ENCODE data around the gene VILL.

DNA sequence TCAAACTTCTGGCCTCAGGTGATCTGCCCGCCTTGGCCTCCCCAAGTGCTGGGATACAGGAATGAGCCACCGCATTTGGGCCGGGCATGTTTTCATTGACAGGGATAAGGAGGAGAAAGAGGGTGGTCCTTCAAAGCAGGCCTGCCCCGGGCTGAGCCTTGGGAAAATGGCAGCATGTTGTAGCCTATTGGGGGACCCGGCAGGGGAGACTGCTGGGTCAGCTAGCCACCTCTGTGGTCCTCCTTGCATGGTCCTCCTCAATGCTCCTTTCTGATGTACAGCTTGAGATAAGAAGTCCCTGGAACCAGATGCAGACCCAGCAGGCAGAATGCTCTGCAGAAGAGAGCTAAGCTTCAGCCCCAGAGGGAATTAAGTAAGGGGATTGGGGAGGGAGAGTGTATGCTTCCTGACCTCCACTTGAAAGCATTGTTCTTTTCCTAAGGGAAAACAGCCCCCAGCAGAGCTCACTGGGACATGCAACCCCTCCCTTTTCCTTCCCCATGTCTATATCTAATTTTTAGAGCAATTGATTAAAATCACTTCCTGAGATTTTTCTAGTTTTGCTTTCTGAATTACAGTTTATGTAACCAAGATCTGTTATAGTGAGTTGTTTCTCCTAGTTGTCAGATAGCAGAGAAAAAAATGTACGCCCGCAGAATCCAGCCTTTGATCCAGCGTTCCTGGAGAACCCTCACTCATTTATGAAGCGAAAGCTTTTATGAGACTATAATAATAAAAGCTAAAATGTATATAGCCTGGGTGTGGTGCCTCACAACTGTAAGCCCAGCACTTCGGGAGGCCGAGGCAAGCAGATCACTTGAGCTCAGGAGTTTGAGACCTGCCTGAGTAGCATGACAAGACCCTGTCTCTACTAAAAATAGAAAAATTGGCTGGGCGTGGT is 48.7 kb upstream of the VILL start:
- TF ChIP-seq, protein P1, sequence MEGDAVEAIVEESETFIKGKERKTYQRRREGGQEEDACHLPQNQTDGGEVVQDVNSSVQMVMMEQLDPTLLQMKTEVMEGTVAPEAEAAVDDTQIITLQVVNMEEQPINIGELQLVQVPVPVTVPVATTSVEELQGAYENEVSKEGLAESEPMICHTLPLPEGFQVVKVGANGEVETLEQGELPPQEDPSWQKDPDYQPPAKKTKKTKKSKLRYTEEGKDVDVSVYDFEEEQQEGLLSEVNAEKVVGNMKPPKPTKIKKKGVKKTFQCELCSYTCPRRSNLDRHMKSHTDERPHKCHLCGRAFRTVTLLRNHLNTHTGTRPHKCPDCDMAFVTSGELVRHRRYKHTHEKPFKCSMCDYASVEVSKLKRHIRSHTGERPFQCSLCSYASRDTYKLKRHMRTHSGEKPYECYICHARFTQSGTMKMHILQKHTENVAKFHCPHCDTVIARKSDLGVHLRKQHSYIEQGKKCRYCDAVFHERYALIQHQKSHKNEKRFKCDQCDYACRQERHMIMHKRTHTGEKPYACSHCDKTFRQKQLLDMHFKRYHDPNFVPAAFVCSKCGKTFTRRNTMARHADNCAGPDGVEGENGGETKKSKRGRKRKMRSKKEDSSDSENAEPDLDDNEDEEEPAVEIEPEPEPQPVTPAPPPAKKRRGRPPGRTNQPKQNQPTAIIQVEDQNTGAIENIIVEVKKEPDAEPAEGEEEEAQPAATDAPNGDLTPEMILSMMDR (conservative IDR thresholded peaks at IDR 0.05 in 1 of 2, IDR thresholded peaks at IDR 0.05 in 1 of 2; ENCODE audit: low read depth in 1 of 2, low read length in 2 of 2): no peak
- no peak for TF ChIP-seq EZH2 (IDR thresholded peaks at IDR 0.05; ENCODE audit: low read length, missing control alignments)

Data from fibroblast of lung (primary cell).